OCI-M2 (cell line): Measurements from ENCODE around the gene RBM7.

Source experiments
- DNase-seq: peaks from one replicate; lab custom pipeline; 2025; ENCODE audit not compliant: unreplicated experiment; lab: John Stamatoyannopoulos, UW

RBM7 gene

GRCh38 chr11:114400216-114400914 lies at the start of gene RBM7, which contains the start of gene C11orf71:
RBM7 (plus strand) TSS chr11:114400666; CDS start chr11:114400672, 6 bp downstream.
C11orf71 (minus strand) TSS chr11:114400511; CDS start chr11:114400331, 180 bp downstream.
- DNase-seq, result peak; percentile 30

- DNase-seq, result no peak
Observed at GRCh38 chr11:114353443-114353842, 47.0 kb upstream of the RBM7 start.

GRCh38 chr11:114354076-114354475 lies 46.4 kb upstream of the RBM7 start:
- no peak for DNase-seq

GRCh38 chr11:114358716-114359115 lies 41.8 kb upstream of the RBM7 start:
- DNase-seq, result no peak

GRCh38 chr11:114359342-114359741 lies 41.1 kb upstream of the RBM7 start:
- DNase-seq, result no peak

GRCh38 chr11:114362326-114362725 lies 38.1 kb upstream of the RBM7 start:
- no peak for DNase-seq

- no peak for DNase-seq
Observed at GRCh38 chr11:114362958-114363357, 37.5 kb upstream of the RBM7 start.

- no peak for DNase-seq
Observed at GRCh38 chr11:114366331-114367243, 33.9 kb upstream of the RBM7 start.

GRCh38 chr11:114367244-114367957 lies 33.1 kb upstream of the RBM7 start:
- DNase-seq, result no peak

- DNase-seq, result no peak
Observed at GRCh38 chr11:114368918-114369680, 31.4 kb upstream of the RBM7 start.

GRCh38 chr11:114375052-114375451 lies 25.4 kb upstream of the RBM7 start:
- DNase-seq, result no peak

- no peak for DNase-seq
Observed at GRCh38 chr11:114377612-114378267, 22.7 kb upstream of the RBM7 start.

GRCh38 chr11:114379394-114380069 lies 20.9 kb upstream of the RBM7 start:
- DNase-seq, result no peak

- no peak for DNase-seq
Observed at GRCh38 chr11:114382509-114382908, 18.0 kb upstream of the RBM7 start.

- no peak for DNase-seq
Observed at GRCh38 chr11:114384487-114384886, 16.0 kb upstream of the RBM7 start.

- DNase-seq, result no peak
Observed at GRCh38 chr11:114386131-114386530, 14.3 kb upstream of the RBM7 start.

GRCh38 chr11:114386545-114386944 lies 13.9 kb upstream of the RBM7 start:
- DNase-seq, result no peak

GRCh38 chr11:114392735-114393667 lies 7.5 kb upstream of the RBM7 start:
- no peak for DNase-seq
